HepG2 (cell line): ENCODE results near the gene KDM5B. TPM values are rescaled to one million over a fixed set of nuclear protein-coding genes. Genes with fewer than 3 reads are reported as not detected.

Experiments
- EHMT2 ChIP-seq: fragments of 200-600 bp; sonication (generic); IDR thresholded peaks from 2 replicates; pipeline ENCODE4 v1.7.0; 2017; ENCODE audit warnings: antibody characterized with exemption, low read depth, low read length, borderline replicate concordance
- IKZF1 ChIP-seq: fragments of 450-650 bp; IDR thresholded peaks from 2 replicates; pipeline ENCODE4 v1.7.1; 2016
- KAT7 ChIP-seq: IDR thresholded peaks from 2 replicates; pipeline ENCODE4 v1.6.1; 2018; ENCODE audit warnings: borderline replicate concordance, missing compliant biosample characterization
- MAFF ChIP-seq: IDR thresholded peaks from 2 replicates; pipeline ENCODE4 v1.6.1; 2011; ENCODE audit warnings: low read depth, low read length, improper control_type of control experiment
- MAZ ChIP-seq, 2 experiments: sonication (generic) in 1 of 2; formaldehyde crosslinking in 1 of 2; IDR thresholded peaks; 2 replicates each; pipeline versions ENCODE4 v1.5.0 to v1.6.1; 2012 to 2020; ENCODE audit warnings: low read depth in 2 of 2, mild to moderate bottlenecking in 2 of 2, borderline replicate concordance in 1 of 2, improper control_type of control experiment in 1 of 2, low read length in 1 of 2, missing genetic modification reagents in 1 of 2, moderate library complexity in 1 of 2
- MTA1 ChIP-seq: sonication (generic); formaldehyde crosslinking; IDR thresholded peaks from 2 replicates; pipeline ENCODE4 v1.4.0; 2020; ENCODE audit warnings: missing genetic modification reagents, mild to moderate bottlenecking, borderline replicate concordance
- NFYC ChIP-seq: IDR thresholded peaks from 2 replicates; pipeline ENCODE4 v1.6.1; 2016; ENCODE audit warnings: missing genetic modification reagents, missing compliant biosample characterization
- NONO ChIP-seq, 2 experiments: fragments of 450-650 bp in 1 of 2; sonication (generic) in 1 of 2; formaldehyde crosslinking in 1 of 2; IDR thresholded peaks in 1 of 2; conservative IDR thresholded peaks in 1 of 2; 2 replicates each; pipeline versions ENCODE4 v1.6.1 to v1.8.0; 2017 to 2022; ENCODE audit warnings: mild to moderate bottlenecking in 1 of 2, missing genetic modification reagents in 1 of 2, moderate library complexity in 1 of 2
- REL ChIP-seq: sonication (generic); formaldehyde crosslinking; conservative IDR thresholded peaks from 2 replicates; pipeline ENCODE4 v1.8.0; 2022; ENCODE audit warnings: mild to moderate bottlenecking, missing genetic modification reagents, moderate library complexity
- ZFYVE20 ChIP-seq: sonication (generic); formaldehyde crosslinking; IDR thresholded peaks from 2 replicates; pipeline ENCODE4 v1.8.0; 2023; ENCODE audit warnings: low read depth, mild to moderate bottlenecking, moderate library complexity, missing genetic modification reagents, borderline replicate concordance
- ZNF20 ChIP-seq: sonication (generic); formaldehyde crosslinking; IDR thresholded peaks from 2 replicates; pipeline ENCODE4 v1.4.0; 2020; ENCODE audit warnings: mild to moderate bottlenecking, moderate library complexity, missing genetic modification reagents
- ZNF296 ChIP-seq: sonication (generic); formaldehyde crosslinking; conservative IDR thresholded peaks from 2 replicates; pipeline ENCODE4 v1.5.0; 2020; ENCODE audit warnings: mild to moderate bottlenecking, missing genetic modification reagents
- ZNF761 ChIP-seq: sonication (generic); formaldehyde crosslinking; conservative IDR thresholded peaks from 2 replicates; pipeline ENCODE4 v1.4.0; 2020; ENCODE audit warnings: mild to moderate bottlenecking, missing genetic modification reagents
- ZNF776 ChIP-seq: sonication (generic); formaldehyde crosslinking; IDR thresholded peaks from 2 replicates; pipeline ENCODE4 v1.4.0; 2020; ENCODE audit warnings: mild to moderate bottlenecking, missing genetic modification reagents
- ZNF816 ChIP-seq: sonication (generic); formaldehyde crosslinking; IDR thresholded peaks from 2 replicates; pipeline ENCODE4 v1.8.0; 2022; ENCODE audit warnings: missing genetic modification reagents, mild to moderate bottlenecking, borderline replicate concordance
- ZNF839 ChIP-seq: sonication (generic); formaldehyde crosslinking; IDR thresholded peaks from 2 replicates; pipeline ENCODE4 v1.4.0; 2020; ENCODE audit warnings: missing genetic modification reagents, mild to moderate bottlenecking, borderline replicate concordance
- ZSCAN21 ChIP-seq: sonication (generic); formaldehyde crosslinking; IDR thresholded peaks from 2 replicates; pipeline ENCODE4 v1.8.0; 2022; ENCODE audit warnings: mild to moderate bottlenecking, missing genetic modification reagents, moderate library complexity, borderline replicate concordance
- polyA plus RNA-seq, 8 experiments: library from polyadenylated mRNA; depleted of rRNA in 3 of 8; stranded (reverse) in 7 of 8; unstranded in 1 of 8; fragments of >200 nt; fragmentation: Illumina TruSeq in 4 of 8; extraction: Trizol in 4 of 8; gene quantifications; 2 replicates each; pipeline versions ENCODE4 v1.2.1 to v1.2.3, GENCODE V29; 2011 to 2016; ENCODE audit warnings: low read depth in 4 of 8, missing spikeins in 1 of 8, mixed read lengths in 1 of 8; ENCODE audit not compliant: insufficient read depth in 1 of 8
- total RNA-seq, 5 experiments: library from RNA; depleted of rRNA; stranded (reverse); fragments of >200 nt; fragmentation: Illumina TruSeq; extraction: Trizol; gene quantifications; 2 replicates each; pipeline ENCODE4 v1.2.3, GENCODE V29; 2016; ENCODE audit warnings: low read depth in 1 of 5
- TF ChIP-seq, protein P1 (sequence below), 2 experiments: sonication (generic) in 1 of 2; formaldehyde crosslinking in 1 of 2; IDR thresholded peaks; 2 replicates each; pipeline versions ENCODE4 v1.5.1 to v1.6.1; 2011 to 2020; ENCODE audit warnings: borderline replicate concordance in 1 of 2, low read depth in 1 of 2, low read length in 1 of 2, mild to moderate bottlenecking in 1 of 2, missing genetic modification reagents in 1 of 2, moderate library complexity in 1 of 2
- TF ChIP-seq, protein P2 (sequence below): sonication (generic); formaldehyde crosslinking; IDR thresholded peaks from 2 replicates; pipeline ENCODE4 v1.8.1; 2022; ENCODE audit warnings: mild to moderate bottlenecking, missing genetic modification reagents
- TF ChIP-seq, protein P3 (sequence below): sonication (generic); formaldehyde crosslinking; IDR thresholded peaks from 2 replicates; pipeline ENCODE4 v1.8.0; 2022; ENCODE audit warnings: mild to moderate bottlenecking, missing genetic modification reagents, moderate library complexity

Gene KDM5B
- total and polyA plus RNA-seq, 2 of the 13 experiments (the other 11 are each of a cell fraction or from before 2014, with no cell fraction given), result 34.2 to 35.4 TPM

DNA sequence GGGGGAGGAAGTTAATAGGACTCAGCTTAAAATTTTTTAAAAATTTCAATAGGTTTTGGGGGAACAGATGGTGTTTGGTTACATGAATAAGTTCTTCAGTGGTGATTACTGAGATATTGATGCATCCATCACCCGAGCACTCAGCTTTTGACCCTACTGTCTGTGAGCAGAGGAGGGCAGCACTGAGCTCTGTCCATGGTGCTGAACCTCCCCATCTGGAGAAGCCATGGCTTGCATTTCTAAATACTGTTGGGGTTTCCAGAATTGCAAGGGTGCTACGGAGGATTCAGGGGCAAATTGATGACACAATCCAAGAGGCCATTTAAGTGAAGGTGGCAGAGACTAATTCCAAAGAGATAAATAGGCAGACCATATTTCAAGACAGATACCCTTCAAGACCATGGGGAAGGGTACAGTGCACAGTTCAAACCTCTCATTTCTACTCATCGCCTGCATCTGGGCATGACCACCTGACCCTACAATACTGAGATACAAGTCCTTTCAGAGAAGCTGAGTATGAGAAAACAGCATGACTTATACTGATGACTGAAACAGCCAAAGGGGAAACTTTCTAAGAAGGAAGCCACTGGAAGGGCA, 115.2 kb downstream of the KDM5B start (continued):
- TF ChIP-seq, protein P1, sequence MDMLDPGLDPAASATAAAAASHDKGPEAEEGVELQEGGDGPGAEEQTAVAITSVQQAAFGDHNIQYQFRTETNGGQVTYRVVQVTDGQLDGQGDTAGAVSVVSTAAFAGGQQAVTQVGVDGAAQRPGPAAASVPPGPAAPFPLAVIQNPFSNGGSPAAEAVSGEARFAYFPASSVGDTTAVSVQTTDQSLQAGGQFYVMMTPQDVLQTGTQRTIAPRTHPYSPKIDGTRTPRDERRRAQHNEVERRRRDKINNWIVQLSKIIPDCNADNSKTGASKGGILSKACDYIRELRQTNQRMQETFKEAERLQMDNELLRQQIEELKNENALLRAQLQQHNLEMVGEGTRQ (IDR thresholded peaks at IDR 0.05; ENCODE audit: low read depth, low read length), result no peak
- TF ChIP-seq, protein P1 (CRISPR knock-in tag; IDR thresholded peaks at IDR 0.05; ENCODE audit: borderline replicate concordance), result no peak
- TF ChIP-seq MAFF (no peak), NFYC (CRISPR knock-in tag) (0 out of 2 replicates have a peak, but pooled peaks have one; percentile 19), ZNF761 (CRISPR knock-in tag) (no peak), ZNF839 (CRISPR knock-in tag) (no peak), MTA1 (CRISPR knock-in tag) (no peak), REL (CRISPR knock-in tag) (no peak), KAT7 (CRISPR knock-in tag) (no peak), MAZ (IDR thresholded peaks at IDR 0.05; ENCODE audit: borderline replicate concordance, low read depth, low read length) (no peak), MAZ (CRISPR knock-in tag; IDR thresholded peaks at IDR 0.05; ENCODE audit: low read depth) (0 out of 2 replicates have a peak, but pooled peaks have one; percentile 37), ZNF20 (CRISPR knock-in tag) (no peak), ZNF776 (CRISPR knock-in tag) (no peak), IKZF1 (no peak), EHMT2 (peak; percentile 98), ZFYVE20 (CRISPR knock-in tag) (no peak), ZSCAN21 (CRISPR knock-in tag) (0 out of 2 replicates have a peak, but pooled peaks have one; percentile 61), ZNF296 (CRISPR knock-in tag) (no peak), NONO (IDR thresholded peaks at IDR 0.05) (no peak), NONO (CRISPR knock-in tag; conservative IDR thresholded peaks at IDR 0.05) (no peak), ZNF816 (CRISPR knock-in tag) (0 out of 2 replicates have a peak, but pooled peaks have one; percentile 39)
- TF ChIP-seq, protein P2, sequence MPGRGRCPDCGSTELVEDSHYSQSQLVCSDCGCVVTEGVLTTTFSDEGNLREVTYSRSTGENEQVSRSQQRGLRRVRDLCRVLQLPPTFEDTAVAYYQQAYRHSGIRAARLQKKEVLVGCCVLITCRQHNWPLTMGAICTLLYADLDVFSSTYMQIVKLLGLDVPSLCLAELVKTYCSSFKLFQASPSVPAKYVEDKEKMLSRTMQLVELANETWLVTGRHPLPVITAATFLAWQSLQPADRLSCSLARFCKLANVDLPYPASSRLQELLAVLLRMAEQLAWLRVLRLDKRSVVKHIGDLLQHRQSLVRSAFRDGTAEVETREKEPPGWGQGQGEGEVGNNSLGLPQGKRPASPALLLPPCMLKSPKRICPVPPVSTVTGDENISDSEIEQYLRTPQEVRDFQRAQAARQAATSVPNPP (CRISPR knock-in tag), result no peak
- TF ChIP-seq, protein P3, sequence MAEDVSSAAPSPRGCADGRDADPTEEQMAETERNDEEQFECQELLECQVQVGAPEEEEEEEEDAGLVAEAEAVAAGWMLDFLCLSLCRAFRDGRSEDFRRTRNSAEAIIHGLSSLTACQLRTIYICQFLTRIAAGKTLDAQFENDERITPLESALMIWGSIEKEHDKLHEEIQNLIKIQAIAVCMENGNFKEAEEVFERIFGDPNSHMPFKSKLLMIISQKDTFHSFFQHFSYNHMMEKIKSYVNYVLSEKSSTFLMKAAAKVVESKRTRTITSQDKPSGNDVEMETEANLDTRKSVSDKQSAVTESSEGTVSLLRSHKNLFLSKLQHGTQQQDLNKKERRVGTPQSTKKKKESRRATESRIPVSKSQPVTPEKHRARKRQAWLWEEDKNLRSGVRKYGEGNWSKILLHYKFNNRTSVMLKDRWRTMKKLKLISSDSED (CRISPR knock-in tag), result no peak
